A172 (cell line): ENCODE data around the gene COX7A1. TPM values are rescaled to one million over a fixed set of nuclear protein-coding genes. Genes with fewer than 3 reads are reported as not detected.
A peak's percentile ranks its signal among the peaks of the same experiment; 100 is the strongest.

Experiments
- DNase-seq: peaks from one replicate; pipeline ENCODE4 v3.0.0-alpha.2; 2015; ENCODE audit warnings: low spot score
- total RNA-seq: library from RNA; depleted of rRNA; stranded (reverse); fragments of >200 nt; shearing (Covaris generic); gene quantifications from 2 replicates; pipeline ENCODE4 v1.2.3, GENCODE V29; 2014; rRNA removed

Gene COX7A1
- total RNA-seq, 1 experiment from 2014 or later: not detected

- DNase-seq: no peak
These were observed 39.6 kb downstream of the COX7A1 start for GRCh38 chr19:36112678-36113077.

GRCh38 chr19:36111200-36111539 lies 41.1 kb downstream of the COX7A1 start:
- DNase-seq: no peak

- no peak for DNase-seq
These were observed 41.6 kb downstream of the COX7A1 start, which contains the start of gene OVOL3 for GRCh38 chr19:36110487-36111199. Gene OVOL3, plus strand, starts transcription at chr19:36111143. Its CDS starts 60 bp downstream, at chr19:36111203.

- DNase-seq: no peak
These were observed 43.6 kb downstream of the COX7A1 start for GRCh38 chr19:36108684-36109083.

GRCh38 chr19:36106991-36107390 lies 45.3 kb downstream of the COX7A1 start:
- no peak for DNase-seq

GRCh38 chr19:36106441-36106840 lies 45.8 kb downstream of the COX7A1 start:
- DNase-seq: no peak

- peak; percentile 42 for DNase-seq
These were observed 48.2 kb downstream of the COX7A1 start for GRCh38 chr19:36103842-36104552.

GRCh38 chr19:36103040-36103626 lies 49.1 kb downstream of the COX7A1 start:
- no peak for DNase-seq

- DNase-seq: peak; percentile 56
These were observed 50.5 kb downstream of the COX7A1 start for GRCh38 chr19:36101550-36102327.

Other genes starting within 250 kb of the COX7A1 start
- 0.69 TPM in 1 of 2 replicates, not detected in the other for gene HCST, start 249.9 kb downstream of the COX7A1 start, total RNA-seq
- not detected in 2 replicates for gene TYROBP, start 244.2 kb downstream of the COX7A1 start, total RNA-seq
- 4.6 and 8.2 TPM in 2 replicates for gene LRFN3, start 216.1 kb downstream of the COX7A1 start, total RNA-seq
- 20.4 and 24.6 TPM in 2 replicates for gene SDHAF1, start 157.3 kb downstream of the COX7A1 start, total RNA-seq
- 0.12 and 0.29 TPM in 2 replicates for gene SYNE4, start 143.6 kb downstream of the COX7A1 start, total RNA-seq
- gene ALKBH6, start 138.2 kb downstream of the COX7A1 start, total RNA-seq: 38.3 and 43.4 TPM in 2 replicates
- gene CLIP3, start 119.6 kb downstream of the COX7A1 start, total RNA-seq: 5.7 and 6.7 TPM in 2 replicates
- gene THAP8, start 98.2 kb downstream of the COX7A1 start, total RNA-seq: 7.3 and 13.6 TPM in 2 replicates
- gene WDR62, start 97.5 kb downstream of the COX7A1 start, total RNA-seq: 19.5 and 24.5 TPM in 2 replicates
- not detected in 2 replicates for gene OVOL3, start 41.3 kb downstream of the COX7A1 start, total RNA-seq
- 64.9 and 132 TPM in 2 replicates for gene POLR2I, start 37.6 kb downstream of the COX7A1 start, total RNA-seq
- 334 and 417 TPM in 2 replicates for gene TBCB, start 37.0 kb downstream of the COX7A1 start, total RNA-seq
- gene CAPNS1, start 12.4 kb downstream of the COX7A1 start, total RNA-seq: 416 and 483 TPM in 2 replicates
- gene ZNF565, start 62.2 kb upstream of the COX7A1 start, total RNA-seq: 3.4 and 4.2 TPM in 2 replicates
- gene ZNF146, start 62.7 kb upstream of the COX7A1 start, total RNA-seq: 107 and 136 TPM in 2 replicates
- 2.1 and 3.8 TPM in 2 replicates for gene ZFP14, start 226.8 kb upstream of the COX7A1 start, total RNA-seq